ENCODE results near the gene SPATS2.

GRCh38 chr12:49529414-49529813 is 162.2 kb downstream of the SPATS2 start:
- no peak for TF ChIP-seq SKIL (IDR thresholded peaks at IDR 0.05; ENCODE audit: low read depth, poor library complexity, severe bottlenecking)
- TF ChIP-seq SRF (IDR thresholded peaks at IDR 0.05; ENCODE audit: low read depth in 2 of 2, low read length in 2 of 2): no peak
- no peak for TF ChIP-seq CTCF (IDR thresholded peaks at IDR 0.05 in 2 of 3, conservative IDR thresholded peaks at IDR 0.05 in 1 of 3; ENCODE audit: control insufficient read depth in 2 of 3, extremely low read depth in 1 of 3, insufficient read depth in 1 of 3, low read depth in 3 of 3, low read length in 3 of 3)
- TF ChIP-seq ATF7 (IDR thresholded peaks at IDR 0.05; ENCODE audit: low read depth): no peak
- no peak for TF ChIP-seq ESRRA (IDR thresholded peaks at IDR 0.05; ENCODE audit: low read length)
- no peak for TF ChIP-seq ETV6 (conservative IDR thresholded peaks at IDR 0.05 in 1 of 2, IDR thresholded peaks at IDR 0.05 in 1 of 2; ENCODE audit: borderline replicate concordance in 1 of 2, low read depth in 1 of 2)
- no peak for TF ChIP-seq CHD4 (IDR thresholded peaks at IDR 0.05)
- TF ChIP-seq POLR2AphosphoS5 (IDR thresholded peaks at IDR 0.05; ENCODE audit: low read length): no peak
- no peak for TF ChIP-seq MYC (IDR thresholded peaks at IDR 0.05; ENCODE audit: insufficient read depth, insufficient read length, insufficient replicate concordance, low read length, severe bottlenecking)
- no peak for TF ChIP-seq ZNF207 (IDR thresholded peaks at IDR 0.05; ENCODE audit: borderline replicate concordance)
- no peak for TF ChIP-seq RFX5 (IDR thresholded peaks at IDR 0.05; ENCODE audit: low read depth, low read length)
- TF ChIP-seq CREB1 (IDR thresholded peaks at IDR 0.05; ENCODE audit: low read depth): no peak
- TF ChIP-seq YY1 (IDR thresholded peaks at IDR 0.05; ENCODE audit: low read depth, low read length): no peak
- TF ChIP-seq STAT3 (IDR thresholded peaks at IDR 0.05; ENCODE audit: low read depth, low read length): no peak
